ENCODE measurements around the gene FAM209B.
"Not testable (repeated sequence)": the region's sequence is repeated elsewhere in the genome, so short reads cannot be mapped to it uniquely, and the experiment has no call there.

The FAM209B gene, protein sequence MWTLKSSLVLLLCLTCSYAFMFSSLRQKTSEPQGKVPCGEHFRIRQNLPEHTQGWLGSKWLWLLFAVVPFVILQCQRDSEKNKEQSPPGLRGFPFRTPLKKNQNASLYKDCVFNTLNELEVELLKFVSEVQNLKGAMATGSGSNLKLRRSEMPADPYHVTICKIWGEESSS

DNA sequence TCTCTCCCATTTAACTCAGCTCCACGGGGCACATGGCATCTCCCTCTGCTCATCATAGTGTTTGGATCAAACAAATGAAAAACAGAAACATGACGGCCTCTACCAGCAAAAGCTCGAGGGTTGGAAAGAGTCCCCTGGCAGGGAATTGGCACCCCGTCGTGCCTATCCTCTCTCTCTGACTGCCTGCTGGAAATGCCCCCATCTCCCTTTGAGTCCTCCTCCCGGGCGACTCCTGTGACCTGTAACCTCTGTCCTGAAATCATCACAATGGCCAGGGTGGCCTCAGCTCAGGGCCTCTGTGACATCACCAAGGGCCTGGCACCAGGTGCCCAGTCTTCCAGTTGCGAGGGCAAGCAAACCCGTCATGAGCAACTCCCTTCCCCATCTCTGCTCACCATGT lies at the start of gene FAM209B:
FAM209B (plus strand) TSS at position 301 of the 400 bp plus-strand sequence; CDS start at position 397, 96 bp downstream.
- DNase-seq, H3K4me3 Mint-ChIP-seq, H3K9me3 Mint-ChIP-seq, H3K36me3 Mint-ChIP-seq, H3K27ac Mint-ChIP-seq, CTCF ChIA-PET, H3K4me1 Mint-ChIP-seq, H3K27me3 Mint-ChIP-seq: not testable (repeated sequence)

DNA sequence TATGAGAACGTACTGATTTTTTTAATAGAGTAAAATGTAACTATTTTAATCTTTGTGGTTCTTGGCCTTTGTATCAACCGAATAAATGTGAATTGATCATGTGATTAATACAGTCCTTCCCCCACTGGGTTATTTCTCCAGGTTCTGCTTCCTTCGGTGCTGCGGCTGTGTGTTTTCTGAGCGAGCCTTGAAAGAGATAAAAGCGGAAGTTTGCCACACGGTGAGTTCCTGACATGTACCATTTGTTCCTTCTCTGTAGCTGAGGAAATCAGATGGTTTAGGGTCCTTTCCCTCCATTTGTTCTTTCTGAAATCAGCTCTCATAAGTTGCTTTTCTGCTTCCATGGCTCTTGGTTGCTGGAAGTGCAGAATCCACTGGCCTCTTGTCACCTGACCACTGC lies 49.1 kb upstream of the FAM209B start:
- DNase-seq = peak; percentile 34
- Mint-ChIP-seq H3K36me3 (peaks cover 70% of the 10 kb centered on the region), H3K9me3 (no peaks in the 10 kb centered on the region), H3K27ac (peak overlapping the region; percentile 89), H3K4me1 (peaks cover 30% of the 10 kb centered on the region), H3K4me3 (peak overlapping the region; percentile 59), H3K27me3 (no peaks in the 10 kb centered on the region)
- CTCF ChIA-PET = interaction anchor here (0.6 to 2.4 kb wide), 3 partner anchors 17 to 86 kb away, joined by 3 to 8 read pairs (median 3); partner anchors contain the start of gene CASS4

DNA sequence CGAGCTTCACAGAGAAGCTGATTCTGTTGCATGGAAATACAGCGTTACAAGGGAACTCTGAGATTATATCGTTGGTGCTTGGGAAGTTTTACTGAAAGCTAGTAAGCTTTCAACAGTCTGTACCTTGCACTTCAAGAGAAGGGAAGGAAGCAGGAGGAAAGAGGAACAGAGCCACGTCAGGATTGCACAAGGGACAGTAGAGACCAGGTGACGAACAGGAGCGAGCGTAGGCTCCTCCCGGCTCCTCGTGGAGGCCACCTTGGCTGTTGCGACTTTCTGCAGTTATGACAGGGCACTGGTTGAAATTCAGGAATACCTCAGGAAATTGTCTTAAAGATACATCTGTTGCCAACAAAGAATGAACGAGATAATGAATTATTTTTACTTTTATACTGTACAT lies 45.8 kb upstream of the FAM209B start:
- Mint-ChIP-seq H3K27me3 (no peaks in the 10 kb centered on the region), H3K4me1 (peaks cover 26% of the 10 kb centered on the region), H3K36me3 (peaks cover 68% of the 10 kb centered on the region), H3K4me3 (no peak overlapping the region), H3K9me3 (no peaks in the 10 kb centered on the region), H3K27ac (no peak overlapping the region)
- CTCF ChIA-PET = no interaction called here
- DNase-seq = no peak

DNA sequence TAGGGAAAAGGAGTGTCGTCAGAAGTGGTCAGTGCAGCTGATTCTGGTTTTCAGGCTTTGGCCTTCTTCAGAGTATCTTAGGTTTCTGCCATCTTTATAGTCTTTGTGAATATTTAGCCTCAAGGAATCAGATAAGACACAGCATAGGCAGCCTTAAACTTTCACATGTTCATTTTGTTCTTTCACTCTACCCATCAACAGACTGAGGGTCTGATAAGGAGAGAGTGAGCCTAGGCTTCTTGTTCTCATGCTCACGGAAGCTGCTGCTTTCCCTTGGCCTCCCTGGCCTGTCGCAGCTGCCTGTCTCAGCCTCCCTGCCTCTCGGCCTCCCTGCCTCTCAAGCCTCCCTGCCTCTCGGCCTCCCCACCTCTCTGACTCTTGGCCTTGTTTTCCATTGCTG lies 44.5 kb upstream of the FAM209B start:
- Mint-ChIP-seq H3K36me3 (peaks cover 69% of the 10 kb centered on the region), H3K4me3 (no peak overlapping the region), H3K9me3 (no peaks in the 10 kb centered on the region), H3K4me1 (peaks cover 17% of the 10 kb centered on the region), H3K27ac (peak overlapping the region; percentile 50), H3K27me3 (no peaks in the 10 kb centered on the region)
- CTCF ChIA-PET = no interaction called here
- no peak for DNase-seq

DNA sequence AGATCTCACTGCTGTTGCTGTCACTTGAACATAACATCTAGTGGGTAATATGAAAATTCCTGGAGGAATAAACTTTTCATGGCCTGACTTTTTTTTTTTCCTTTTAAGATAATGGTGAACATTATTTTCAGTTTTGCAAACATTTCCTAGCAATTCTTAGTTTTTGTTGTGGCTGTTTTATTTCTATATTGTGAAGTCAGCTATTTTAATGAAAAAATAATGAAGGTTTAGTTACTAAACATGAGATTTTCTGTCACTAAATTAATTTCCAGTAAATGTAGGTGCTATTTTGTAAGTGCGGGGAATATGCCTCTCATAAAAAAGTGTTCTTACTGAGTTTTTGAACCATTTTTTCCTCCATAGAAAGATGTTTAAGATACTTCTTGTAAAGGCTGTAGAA lies 31.9 kb upstream of the FAM209B start:
- Mint-ChIP-seq H3K4me1 (peaks cover 8% of the 10 kb centered on the region), H3K27ac (no peak overlapping the region), H3K27me3 (no peaks in the 10 kb centered on the region), H3K36me3 (peaks cover 22% of the 10 kb centered on the region), H3K9me3 (peaks cover 2% of the 10 kb centered on the region), H3K4me3 (no peak overlapping the region)
- CTCF ChIA-PET = interaction anchor here (1.1 kb wide), 1 partner anchor 17 kb away, joined by 3 read pairs; no protein-coding TSS in a partner anchor
- DNase-seq = no peak

DNA sequence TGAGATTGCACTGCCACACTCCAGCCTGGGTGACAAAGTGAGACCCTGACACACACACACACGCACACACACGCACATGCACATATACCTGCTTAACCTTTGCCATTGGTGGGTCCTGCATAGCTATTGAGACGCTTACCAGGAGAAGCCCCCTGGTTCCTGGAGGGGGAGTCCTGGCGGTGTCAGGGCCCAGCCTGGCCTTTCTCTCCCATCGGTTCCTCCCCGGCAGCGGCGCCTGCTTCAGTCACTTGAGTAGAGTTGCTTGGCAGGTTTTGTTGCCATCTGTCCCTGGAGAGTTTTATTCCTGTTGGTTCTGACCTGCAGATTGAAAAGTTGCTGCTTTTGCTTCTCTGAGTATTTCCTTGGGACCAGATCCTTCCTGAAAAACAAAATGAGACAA lies 29.1 kb upstream of the FAM209B start:
- H3K27ac Mint-ChIP-seq = no peak overlapping the region
- H3K36me3 Mint-ChIP-seq = peaks cover 12% of the 10 kb centered on the region
- H3K9me3 Mint-ChIP-seq = no peaks in the 10 kb centered on the region
- H3K4me1 Mint-ChIP-seq = peaks cover 9% of the 10 kb centered on the region
- CTCF ChIA-PET = interaction anchor here (1.4 to 1.5 kb wide), 2 partner anchors 110 to 117 kb away, joined by 3 read pairs; no protein-coding TSS in a partner anchor
- DNase-seq = no peak
- no peak overlapping the region for H3K4me3 Mint-ChIP-seq
- no peaks in the 10 kb centered on the region for H3K27me3 Mint-ChIP-seq

DNA sequence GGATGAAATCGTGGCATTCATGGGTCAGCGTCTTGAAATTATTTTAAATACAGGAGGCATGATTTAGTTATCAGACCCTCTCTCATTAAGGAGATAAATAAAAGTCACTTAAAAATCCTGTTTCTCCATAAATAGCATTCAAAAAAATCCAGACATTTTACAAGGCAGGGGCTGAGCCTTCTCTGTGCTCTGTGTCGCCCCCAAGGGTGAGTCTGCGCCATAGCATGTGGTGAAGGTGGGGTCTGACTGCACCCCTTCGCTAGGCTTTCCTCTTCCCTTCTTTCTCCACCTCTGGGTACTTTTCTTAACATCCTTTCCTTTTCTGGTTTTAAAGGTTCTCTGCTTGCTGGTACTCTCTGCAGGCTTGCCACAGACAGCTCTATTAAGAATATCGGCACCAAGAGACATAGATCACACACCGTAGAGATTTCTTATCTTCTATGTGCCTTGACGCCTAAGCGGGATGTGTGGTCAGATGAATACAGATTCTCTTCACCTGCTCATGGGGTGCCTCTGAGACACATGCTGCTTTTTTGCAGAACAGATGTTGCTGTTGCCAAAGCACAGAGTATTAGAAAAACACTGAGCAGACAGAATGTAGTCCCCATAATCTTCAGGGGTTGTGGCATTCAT lies 28.6 kb upstream of the FAM209B start:
- Mint-ChIP-seq H3K9me3 (no peaks in the 10 kb centered on the region), H3K4me3 (no peak overlapping the region), H3K27me3 (no peaks in the 10 kb centered on the region), H3K27ac (peak overlapping the region; percentile 19), H3K4me1 (peaks cover 9% of the 10 kb centered on the region), H3K36me3 (peaks cover 13% of the 10 kb centered on the region)
- DNase-seq = peak; percentile 37
- CTCF ChIA-PET = interaction anchor here (1.0 to 1.5 kb wide), 3 partner anchors 46 to 118 kb away, joined by 3 read pairs; no protein-coding TSS in a partner anchor

DNA sequence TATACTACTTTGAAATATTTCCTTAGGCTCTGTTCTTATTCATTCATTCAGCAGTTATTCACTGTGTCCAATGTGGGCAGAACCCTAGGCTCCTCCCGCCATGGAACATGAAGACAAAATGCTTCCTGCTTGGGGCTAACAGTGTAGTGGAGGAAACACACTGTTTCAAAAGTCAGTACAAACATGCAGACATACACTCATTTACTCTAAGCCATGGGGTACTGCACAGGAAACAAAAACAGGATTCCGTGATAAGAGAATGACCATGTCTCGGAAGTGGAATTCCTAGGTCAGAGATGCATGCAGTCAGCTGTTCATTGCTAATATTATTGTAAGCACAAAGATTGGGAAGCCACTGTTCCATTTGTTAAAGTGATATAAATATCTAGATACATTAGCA lies 26.9 kb upstream of the FAM209B start:
- DNase-seq = no peak
- no peak overlapping the region for H3K27ac Mint-ChIP-seq
- no peak overlapping the region for H3K4me3 Mint-ChIP-seq
- CTCF ChIA-PET = no interaction called here
- no peaks in the 10 kb centered on the region for H3K27me3 Mint-ChIP-seq
- H3K36me3 Mint-ChIP-seq = peaks cover 12% of the 10 kb centered on the region
- peaks cover 12% of the 10 kb centered on the region for H3K4me1 Mint-ChIP-seq
- H3K9me3 Mint-ChIP-seq = no peaks in the 10 kb centered on the region

DNA sequence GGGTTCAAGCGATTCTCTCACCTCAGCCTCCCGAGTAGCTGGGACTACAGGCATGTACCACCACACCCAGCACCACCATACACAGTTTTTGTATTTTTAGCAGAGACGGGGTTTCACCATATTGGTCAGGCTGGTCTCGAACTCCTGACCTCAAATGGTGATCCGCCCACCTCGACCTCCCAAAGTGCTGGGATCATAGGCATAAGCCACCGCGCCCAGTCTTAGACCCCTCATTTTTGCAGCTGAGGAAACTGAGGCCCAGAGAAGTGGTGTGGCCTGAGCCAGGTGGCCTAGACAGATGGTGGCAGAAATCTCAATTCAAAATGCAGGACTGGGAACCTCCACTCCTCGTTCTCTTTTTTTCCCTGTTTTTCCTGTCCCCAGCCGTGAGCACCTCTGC lies 21.1 kb upstream of the FAM209B start:
- Mint-ChIP-seq H3K9me3 (no peaks in the 10 kb centered on the region), H3K4me3 (no peak overlapping the region), H3K27ac (no peak overlapping the region), H3K36me3 (peaks cover 23% of the 10 kb centered on the region), H3K27me3 (no peaks in the 10 kb centered on the region), H3K4me1 (peaks cover 3% of the 10 kb centered on the region)
- no peak for DNase-seq
- CTCF ChIA-PET = no interaction called here

DNA sequence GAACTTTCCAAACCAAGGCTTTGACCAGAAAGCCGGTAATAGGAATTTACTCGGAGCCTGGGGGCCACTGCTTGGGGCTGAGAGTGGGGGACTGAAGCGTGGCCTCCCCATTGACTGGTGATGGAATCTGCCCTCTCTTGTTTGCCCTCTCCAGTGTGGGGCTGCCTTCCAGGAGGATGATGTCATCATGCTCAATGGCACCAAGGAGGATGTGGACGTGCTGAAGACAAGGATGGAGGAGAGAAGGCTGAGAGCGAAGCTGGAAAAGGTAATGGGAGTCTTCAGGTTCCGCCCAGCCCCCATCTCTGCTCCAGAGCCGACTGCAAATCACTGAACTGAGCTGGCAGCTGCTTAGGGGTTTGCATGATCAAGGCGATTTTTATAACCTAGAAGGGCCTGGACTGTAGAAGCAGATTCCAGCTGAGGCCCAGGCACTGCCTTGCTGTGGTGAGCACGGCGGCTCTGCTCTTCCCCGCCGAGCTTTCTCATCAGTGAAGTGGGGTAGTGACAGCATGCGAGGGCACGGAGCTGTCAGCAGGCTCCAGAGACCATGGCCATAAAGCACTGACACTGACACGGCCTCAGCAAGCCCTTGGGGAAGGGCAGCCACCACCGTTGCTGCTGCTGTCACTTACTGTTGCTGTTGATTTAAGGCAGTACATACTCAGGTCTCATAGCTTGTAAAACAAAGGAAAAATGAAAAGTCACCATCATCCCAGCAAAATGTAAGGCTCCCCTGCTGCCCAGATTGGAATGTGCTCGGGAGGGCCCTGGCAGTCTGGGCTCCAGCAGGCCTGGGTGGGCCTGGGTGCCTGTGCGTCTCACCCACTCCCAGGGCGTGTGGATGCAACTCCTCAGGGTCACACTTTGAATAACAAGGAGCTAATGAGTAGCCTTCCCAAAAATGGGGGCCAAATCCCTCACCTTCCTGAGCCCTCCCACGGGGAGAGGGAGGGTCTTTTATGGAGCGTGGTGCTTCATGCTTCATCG lies 19.6 kb upstream of the FAM209B start:
- Mint-ChIP-seq H3K27me3 (no peaks in the 10 kb centered on the region), H3K36me3 (peaks cover 33% of the 10 kb centered on the region), H3K27ac (no peak overlapping the region), H3K4me1 (peaks cover 3% of the 10 kb centered on the region), H3K4me3 (no peak overlapping the region), H3K9me3 (no peaks in the 10 kb centered on the region)
- DNase-seq = no peak
- CTCF ChIA-PET = no interaction called here

DNA sequence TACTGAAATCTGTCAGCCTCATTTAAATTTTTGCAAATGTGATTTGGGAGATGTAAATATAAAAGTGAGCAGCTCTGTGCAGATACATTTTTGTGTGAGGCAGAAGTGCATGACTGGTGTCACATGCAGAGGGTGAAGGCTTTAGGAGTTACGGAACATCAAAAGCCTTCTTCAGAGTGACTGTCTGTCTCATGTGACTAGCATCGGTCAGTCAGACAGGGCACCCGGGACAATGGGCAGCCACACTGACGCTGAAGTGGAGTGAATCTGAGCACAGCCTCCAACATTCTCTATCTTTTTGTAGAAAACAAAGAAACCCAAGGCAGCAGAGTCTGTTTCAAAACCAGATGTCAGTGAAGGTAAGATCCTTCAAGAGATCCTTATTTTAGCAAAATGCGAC lies 16.4 kb upstream of the FAM209B start:
- CTCF ChIA-PET = interaction anchor here (1.5 to 1.6 kb wide), 2 partner anchors 116 to 118 kb away, joined by 9 to 10 read pairs; no protein-coding TSS in a partner anchor
- H3K27me3 Mint-ChIP-seq = no peaks in the 10 kb centered on the region

DNA sequence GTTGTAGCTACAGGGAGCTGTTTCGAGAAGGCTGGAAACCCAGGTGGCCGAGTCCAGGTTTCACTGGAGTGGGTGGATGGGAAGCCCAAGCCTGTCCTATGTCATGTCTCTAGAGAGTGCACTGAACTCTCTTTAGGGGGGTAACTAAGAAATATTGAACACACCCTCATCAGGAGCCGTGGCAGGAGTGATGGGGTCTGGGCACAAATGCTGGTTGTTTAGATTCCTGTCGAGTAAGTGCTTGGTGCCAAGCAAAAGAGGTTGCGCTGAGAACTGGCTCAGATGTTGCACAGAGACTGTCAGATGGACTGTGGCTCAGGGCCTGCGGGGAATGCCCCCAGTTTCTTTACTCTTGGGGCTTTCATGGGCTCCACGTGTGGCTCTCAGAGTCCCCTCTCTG lies 15.8 kb upstream of the FAM209B start:
- DNase-seq = no peak
- Mint-ChIP-seq H3K27me3 (no peaks in the 10 kb centered on the region), H3K4me1 (peaks cover 2% of the 10 kb centered on the region), H3K27ac (no peak overlapping the region), H3K9me3 (peaks cover 16% of the 10 kb centered on the region), H3K36me3 (peaks cover 63% of the 10 kb centered on the region), H3K4me3 (no peak overlapping the region)
- CTCF ChIA-PET = no interaction called here

More for the DNA sequence above, 16.4 kb upstream of the FAM209B start:
- no peak for DNase-seq
- Mint-ChIP-seq H3K4me1 (no peaks in the 10 kb centered on the region), H3K27ac (no peak overlapping the region), H3K9me3 (peaks cover 16% of the 10 kb centered on the region), H3K36me3 (peaks cover 63% of the 10 kb centered on the region), H3K4me3 (no peak overlapping the region)

DNA sequence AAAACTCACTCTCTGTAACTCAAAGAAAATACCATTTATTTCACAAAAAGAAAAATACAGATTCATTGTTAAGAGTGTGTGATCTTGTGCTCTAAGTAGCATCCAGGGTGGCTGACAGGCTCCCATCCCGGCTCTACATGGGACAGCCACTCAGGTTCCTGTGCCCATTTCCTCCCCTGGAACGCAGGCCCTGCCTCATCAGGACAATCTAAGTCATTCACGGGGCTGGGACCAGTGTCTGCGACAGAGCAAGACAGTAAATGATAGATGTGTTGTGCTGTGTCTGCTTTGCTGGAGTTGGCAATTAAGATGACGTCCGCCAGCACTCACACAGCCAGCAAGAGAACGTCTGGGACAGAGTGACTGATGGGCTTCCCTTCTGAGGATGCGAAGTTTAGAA lies 15.4 kb upstream of the FAM209B start:
- Mint-ChIP-seq H3K9me3 (peaks cover 16% of the 10 kb centered on the region), H3K36me3 (peaks cover 63% of the 10 kb centered on the region), H3K4me1 (peaks cover 7% of the 10 kb centered on the region), H3K27me3 (no peaks in the 10 kb centered on the region), H3K4me3 (no peak overlapping the region), H3K27ac (no peak overlapping the region)
- DNase-seq = no peak
- CTCF ChIA-PET = no interaction called here

DNA sequence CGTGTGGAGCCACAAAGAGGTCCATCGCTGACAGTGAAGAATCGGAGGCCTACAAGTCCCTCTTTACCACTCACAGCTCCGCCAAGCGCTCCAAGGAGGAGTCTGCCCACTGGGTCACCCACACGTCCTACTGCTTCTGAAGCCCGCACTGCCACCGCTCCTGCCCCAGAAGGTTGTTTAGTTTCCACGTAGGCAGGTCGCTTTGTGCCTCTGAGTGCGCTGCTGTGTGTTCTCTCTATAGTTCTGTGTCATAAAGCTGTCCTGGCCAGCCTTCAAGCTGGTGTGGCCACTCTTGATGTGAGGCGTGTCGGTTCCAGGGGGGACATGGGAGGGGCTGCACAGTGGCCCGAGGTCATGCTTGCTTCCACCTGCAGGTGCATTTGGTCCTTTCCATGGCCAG lies 14.9 kb upstream of the FAM209B start:
- H3K4me3 Mint-ChIP-seq = no peak overlapping the region
- H3K27ac Mint-ChIP-seq = peak overlapping the region; percentile 37
- CTCF ChIA-PET = no interaction called here
- DNase-seq = no peak
- peaks cover 12% of the 10 kb centered on the region for H3K4me1 Mint-ChIP-seq
- H3K36me3 Mint-ChIP-seq = peaks cover 63% of the 10 kb centered on the region
- no peaks in the 10 kb centered on the region for H3K27me3 Mint-ChIP-seq
- peaks cover 16% of the 10 kb centered on the region for H3K9me3 Mint-ChIP-seq
